DOHH2 (cell line): ENCODE results near the gene SYT13.

Experiments
- H3F3A ChIP-seq: fragments of 200-600 bp; sonication (generic), shearing (Covaris generic); 2 replicates; pipeline ENCODE4 v1.6.0; 2016; ENCODE audit warnings: antibody characterized with exemption, mild to moderate bottlenecking; ENCODE audit not compliant: control insufficient read depth, insufficient read depth
- H3K27ac ChIP-seq: fragments of 200-600 bp; sonication (generic); 2 replicates; pipeline ENCODE4 v1.5.1; 2014; ENCODE audit warnings: low read depth, mild to moderate bottlenecking, low read length, moderate library complexity
- H3K27me3 ChIP-seq: fragments of 200-600 bp; sonication (generic); 2 replicates; pipeline ENCODE4 v1.6.1; 2014; ENCODE audit warnings: mild to moderate bottlenecking, low read length, mixed read lengths; ENCODE audit not compliant: control insufficient read depth
- H3K36me3 ChIP-seq: fragments of 200-600 bp; sonication (generic); 2 replicates; pipeline ENCODE4 v1.6.1; 2014; ENCODE audit warnings: mild to moderate bottlenecking, low read length, moderate library complexity, mixed read lengths; ENCODE audit not compliant: control insufficient read depth
- H3K4me1 ChIP-seq: fragments of 200-600 bp; sonication (generic); 2 replicates; pipeline ENCODE4 v1.6.1; 2014; ENCODE audit warnings: mild to moderate bottlenecking, low read length, mixed read lengths; ENCODE audit not compliant: control insufficient read depth
- H3K4me2 ChIP-seq: fragments of 200-600 bp; sonication (generic); 2 replicates; pipeline ENCODE4 v1.6.0; 2014; ENCODE audit warnings: mild to moderate bottlenecking, low read length, moderate library complexity
- H3K4me3 ChIP-seq: fragments of 200-600 bp; sonication (generic); 2 replicates; pipeline ENCODE4 v1.5.1; 2014; ENCODE audit warnings: mild to moderate bottlenecking, low read length, mixed read lengths
- H3K79me2 ChIP-seq: fragments of 200-600 bp; sonication (generic); 2 replicates; pipeline ENCODE4 v1.6.1; 2014; ENCODE audit warnings: mild to moderate bottlenecking, low read length, mixed read lengths; ENCODE audit not compliant: control insufficient read depth
- H3K9me2 ChIP-seq: fragments of 200-600 bp; sonication (generic); replicated peaks from 2 replicates; pipeline ENCODE4 v1.6.1; 2014; ENCODE audit warnings: mild to moderate bottlenecking, low read length, mixed read lengths; ENCODE audit not compliant: control insufficient read depth
- H3K9me3 ChIP-seq: fragments of 200-600 bp; sonication (generic); 2 replicates; pipeline ENCODE4 v1.6.1; 2014; ENCODE audit warnings: antibody characterized with exemption, low read length, mixed read lengths; ENCODE audit not compliant: control insufficient read depth, insufficient read depth
- H4K20me1 ChIP-seq: fragments of 200-600 bp; sonication (generic); 2 replicates; pipeline ENCODE4 v1.6.0; 2014; ENCODE audit warnings: low read depth, mild to moderate bottlenecking, antibody characterized with exemption, low read length, moderate library complexity; ENCODE audit not compliant: control insufficient read depth, insufficient read depth
- CTCF ChIP-seq: fragments of 200-600 bp; sonication (generic); IDR thresholded peaks from one replicate; pipeline ENCODE4 v1.5.1; 2014; ENCODE audit warnings: antibody characterized with exemption, mild to moderate bottlenecking, low read depth, low read length; ENCODE audit not compliant: poor library complexity, severe bottlenecking
- EZH2phosphoT487 ChIP-seq: fragments of 200-600 bp; sonication (generic); IDR thresholded peaks from 2 replicates; pipeline ENCODE4 v1.6.1; 2017; ENCODE audit warnings: borderline replicate concordance, mild to moderate bottlenecking, antibody characterized with exemption, low read length, moderate library complexity, mixed read lengths

SYT13 gene

DNA sequence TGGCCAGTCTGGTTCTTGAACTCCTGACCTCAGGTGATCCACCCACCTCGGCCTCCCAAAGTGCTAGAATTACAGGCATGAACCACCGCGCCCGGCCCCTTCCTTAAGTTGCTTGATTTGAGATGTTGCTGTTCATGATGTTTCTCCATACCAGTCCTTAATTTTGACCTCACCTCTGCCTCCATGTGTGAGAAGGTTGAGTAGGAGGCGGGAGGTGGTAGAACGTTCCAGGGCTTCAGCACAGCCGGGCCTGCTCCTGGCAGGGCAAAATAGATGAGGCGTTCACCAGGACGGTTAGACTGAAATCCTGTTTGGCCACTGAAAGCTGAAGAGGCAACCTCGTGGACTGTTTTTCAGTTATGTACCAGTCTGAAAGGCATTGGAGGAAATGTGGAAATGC is 48.3 kb upstream of the SYT13 start:
- H3K9me2 ChIP-seq = no peaks in the 10 kb centered on the region
- H4K20me1 ChIP-seq = no peaks in the 10 kb centered on the region
- no peaks in the 10 kb centered on the region for H3K27me3 ChIP-seq
- H3K27ac ChIP-seq = no peak overlapping the region
- no peaks in the 10 kb centered on the region for H3K36me3 ChIP-seq
- H3K79me2 ChIP-seq = no peaks in the 10 kb centered on the region
- H3K9me3 ChIP-seq = no peaks in the 10 kb centered on the region
- no peak overlapping the region for H3K4me3 ChIP-seq
- TF ChIP-seq EZH2phosphoT487 = no peak
- TF ChIP-seq CTCF = no peak
- no peaks in the 10 kb centered on the region for H3F3A ChIP-seq
- H3K4me1 ChIP-seq = peaks cover 37% of the 10 kb centered on the region
- H3K4me2 ChIP-seq = no peak overlapping the region

DNA sequence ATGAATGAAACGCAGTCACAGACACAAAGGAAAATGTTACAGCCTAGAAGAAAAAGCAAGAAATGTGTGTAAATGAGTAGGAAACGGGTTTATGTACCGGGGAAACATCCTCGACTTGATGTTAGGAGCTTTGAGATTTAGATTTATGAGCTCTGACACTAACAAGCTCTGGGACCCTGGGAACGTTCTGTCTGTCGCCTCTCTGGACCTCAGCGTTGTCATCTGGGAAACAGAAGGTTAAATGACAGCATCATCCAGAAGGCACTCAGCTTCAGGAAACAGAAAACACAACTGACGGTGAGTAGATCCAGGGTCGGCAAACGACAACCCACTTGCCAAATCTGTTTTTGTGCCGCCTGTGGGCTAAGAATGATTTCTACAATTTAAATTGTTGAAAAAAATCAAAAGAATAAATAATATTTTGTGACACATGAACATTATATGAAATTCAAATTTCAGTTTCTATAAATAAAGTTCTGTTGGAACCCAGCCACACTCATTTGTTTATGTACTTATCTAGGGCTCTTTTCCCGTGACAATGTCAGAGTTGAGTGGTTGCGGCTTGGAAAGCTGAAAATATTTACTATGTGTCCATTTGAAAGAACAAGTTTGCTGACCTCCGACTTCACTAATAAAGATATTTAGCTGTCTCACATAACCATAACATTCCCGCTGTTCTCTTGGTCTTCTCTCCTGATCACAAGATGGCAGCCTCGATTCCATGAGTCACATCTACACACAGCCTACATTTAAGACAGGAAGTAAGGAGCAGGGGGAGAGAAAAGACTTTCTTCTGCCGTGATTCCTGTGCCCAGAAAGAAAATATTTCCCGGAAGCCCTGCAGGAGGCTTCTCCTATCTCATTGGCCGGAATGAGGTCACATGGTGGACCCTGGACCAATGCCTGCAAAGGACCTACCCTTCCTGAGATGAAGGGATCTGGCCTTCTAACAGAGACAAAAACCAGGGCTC is 47.1 kb upstream of the SYT13 start:
- peaks cover 30% of the 10 kb centered on the region for H3K4me1 ChIP-seq
- H4K20me1 ChIP-seq = no peaks in the 10 kb centered on the region
- H3K36me3 ChIP-seq = no peaks in the 10 kb centered on the region
- peak overlapping the region; percentile 27; the same call in 1 of the 2 replicates for H3K4me3 ChIP-seq
- no peaks in the 10 kb centered on the region for H3F3A ChIP-seq
- H3K27ac ChIP-seq = no peak overlapping the region
- no peaks in the 10 kb centered on the region for H3K79me2 ChIP-seq
- no peaks in the 10 kb centered on the region for H3K9me2 ChIP-seq
- TF ChIP-seq EZH2phosphoT487 = no peak
- TF ChIP-seq CTCF = no peak
- peak overlapping the region; percentile 40 for H3K4me2 ChIP-seq
- H3K27me3 ChIP-seq = no peaks in the 10 kb centered on the region
- no peaks in the 10 kb centered on the region for H3K9me3 ChIP-seq

- Histone ChIP-seq H3K36me3 (no peaks in the 10 kb centered on the region), H3K4me2 (peak overlapping the region; percentile 38), H3K4me3 (no peak overlapping the region), H3K79me2 (no peaks in the 10 kb centered on the region), H4K20me1 (no peaks in the 10 kb centered on the region), H3K4me1 (peaks cover 30% of the 10 kb centered on the region), H3K9me3 (peaks cover 5% of the 10 kb centered on the region), H3K9me2 (no peaks in the 10 kb centered on the region), H3K27ac (no peak overlapping the region), H3K27me3 (peaks cover 6% of the 10 kb centered on the region; the same call in 1 of the 2 replicates), H3F3A (no peaks in the 10 kb centered on the region)
- TF ChIP-seq EZH2phosphoT487 = no peak
- TF ChIP-seq CTCF = peak; percentile 68
Measured at GRCh38 chr11:45332276-45332934, 46.3 kb upstream of the SYT13 start.
